A172 (cell line): ENCODE data around the gene ZNF730. TPM values are rescaled to one million over a fixed set of nuclear protein-coding genes. Genes with fewer than 3 reads are reported as not detected.

ENCODE experiments used
- total RNA-seq: library from RNA; depleted of rRNA; stranded (reverse); fragments of >200 nt; shearing (Covaris generic); gene quantifications from 2 replicates; pipeline ENCODE4 v1.2.3, GENCODE V29; 2014; rRNA removed

Gene ZNF730
- total RNA-seq, 1 experiment from 2014 or later, result 2.5 TPM

Other genes starting within 250 kb of the ZNF730 start
- gene ZNF728, start 113.8 kb upstream of the ZNF730 start, total RNA-seq, result not detected in 2 replicates
- 15.2 and 15.8 TPM in 2 replicates for gene ZNF724, start 133.4 kb downstream of the ZNF730 start, total RNA-seq